Activated naive CD8-positive, alpha-beta T cell (primary cell): ENCODE data around the gene PLA1A.
A peak's percentile ranks its signal among the peaks of the same experiment; 100 is the strongest.

Source experiments
- H3K27ac Mint-ChIP-seq: one replicate; pipeline ENCODE4 v1.8.0; 2021; ENCODE audit warnings: mixed read lengths
- H3K27me3 Mint-ChIP-seq: one replicate; pipeline ENCODE4 v1.8.0; 2021; ENCODE audit warnings: mixed read lengths
- H3K36me3 Mint-ChIP-seq: one replicate; pipeline ENCODE4 v1.8.0; 2021; ENCODE audit warnings: mixed read lengths
- H3K4me1 Mint-ChIP-seq: one replicate; pipeline ENCODE4 v1.8.0; 2021; ENCODE audit warnings: low read depth, mixed read lengths
- H3K4me3 Mint-ChIP-seq: one replicate; pipeline ENCODE4 v1.8.0; 2021; ENCODE audit warnings: mild to moderate bottlenecking, mixed read lengths
- H3K9me3 Mint-ChIP-seq: one replicate; pipeline ENCODE4 v1.8.0; 2021; ENCODE audit warnings: low read depth, mixed read lengths

Gene PLA1A

DNA sequence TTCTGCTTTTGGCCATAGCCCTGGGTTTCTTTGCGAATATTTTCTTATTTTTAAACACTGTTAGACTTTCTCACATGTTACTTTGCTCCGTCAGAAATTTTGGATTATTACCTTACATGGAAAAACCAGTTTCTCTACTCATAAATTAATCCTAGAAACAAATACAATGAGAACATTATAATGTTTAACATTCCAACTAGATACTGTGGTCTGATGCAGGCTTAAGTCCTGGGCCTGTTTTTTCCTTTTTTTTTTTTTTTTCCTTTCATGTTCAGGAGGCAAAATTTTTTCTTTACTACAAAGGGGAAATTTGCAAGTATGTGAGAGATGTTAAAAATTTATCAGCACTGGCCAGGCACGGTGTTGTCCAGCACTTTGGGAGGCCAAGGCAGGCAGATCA is 33.8 kb downstream of the PLA1A start:
- H3K36me3 Mint-ChIP-seq = peaks cover 9% of the 10 kb centered on the region
- H3K9me3 Mint-ChIP-seq = no peaks in the 10 kb centered on the region
- peaks cover 14% of the 10 kb centered on the region for H3K4me1 Mint-ChIP-seq
- H3K4me3 Mint-ChIP-seq = no peak overlapping the region
- H3K27ac Mint-ChIP-seq = no peak overlapping the region
- peaks cover 6% of the 10 kb centered on the region for H3K27me3 Mint-ChIP-seq

GRCh38 chr3:119632216-119632615 is 34.5 kb downstream of the PLA1A start:
- Mint-ChIP-seq H3K4me1 (peaks cover 10% of the 10 kb centered on the region), H3K36me3 (peaks cover 9% of the 10 kb centered on the region), H3K27me3 (peaks cover 6% of the 10 kb centered on the region), H3K4me3 (no peak overlapping the region), H3K27ac (no peak overlapping the region), H3K9me3 (no peaks in the 10 kb centered on the region)

DNA sequence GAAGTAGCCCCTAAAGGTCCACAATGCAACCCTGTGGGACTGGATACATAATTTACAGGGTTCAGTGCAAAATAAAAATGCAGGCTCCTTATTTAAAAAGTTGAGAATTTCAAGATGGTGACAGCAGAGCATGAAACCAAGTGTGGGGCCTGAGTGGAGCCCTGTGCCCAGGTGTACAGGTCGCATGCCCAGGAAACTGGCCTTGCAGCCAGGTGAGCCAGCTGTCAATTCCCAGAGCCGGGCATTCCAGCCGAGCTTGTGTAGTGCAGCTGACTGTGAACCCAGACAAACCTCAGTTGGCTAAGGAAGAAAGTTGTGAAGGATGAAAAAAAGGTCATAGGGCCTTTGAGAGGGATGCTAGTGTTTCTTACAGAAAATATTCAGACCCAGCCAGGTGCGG is 35.1 kb downstream of the PLA1A start:
- no peak overlapping the region for H3K4me3 Mint-ChIP-seq
- H3K4me1 Mint-ChIP-seq = peaks cover 5% of the 10 kb centered on the region
- H3K36me3 Mint-ChIP-seq = peaks cover 9% of the 10 kb centered on the region
- H3K27me3 Mint-ChIP-seq = peaks cover 5% of the 10 kb centered on the region
- no peak overlapping the region for H3K27ac Mint-ChIP-seq
- no peaks in the 10 kb centered on the region for H3K9me3 Mint-ChIP-seq

- Mint-ChIP-seq H3K27ac (no peak overlapping the region), H3K36me3 (peaks cover 27% of the 10 kb centered on the region), H3K27me3 (peaks cover 3% of the 10 kb centered on the region), H3K4me1 (peaks cover 21% of the 10 kb centered on the region), H3K4me3 (no peak overlapping the region), H3K9me3 (no peaks in the 10 kb centered on the region)
These were observed 38.0 kb downstream of the PLA1A start for GRCh38 chr3:119635719-119636118.

GRCh38 chr3:119636249-119636648 is 38.6 kb downstream of the PLA1A start:
- Mint-ChIP-seq H3K27ac (no peak overlapping the region), H3K4me1 (peaks cover 21% of the 10 kb centered on the region), H3K4me3 (no peak overlapping the region), H3K27me3 (peaks cover 3% of the 10 kb centered on the region), H3K9me3 (peaks cover 2% of the 10 kb centered on the region), H3K36me3 (peaks cover 29% of the 10 kb centered on the region)

DNA sequence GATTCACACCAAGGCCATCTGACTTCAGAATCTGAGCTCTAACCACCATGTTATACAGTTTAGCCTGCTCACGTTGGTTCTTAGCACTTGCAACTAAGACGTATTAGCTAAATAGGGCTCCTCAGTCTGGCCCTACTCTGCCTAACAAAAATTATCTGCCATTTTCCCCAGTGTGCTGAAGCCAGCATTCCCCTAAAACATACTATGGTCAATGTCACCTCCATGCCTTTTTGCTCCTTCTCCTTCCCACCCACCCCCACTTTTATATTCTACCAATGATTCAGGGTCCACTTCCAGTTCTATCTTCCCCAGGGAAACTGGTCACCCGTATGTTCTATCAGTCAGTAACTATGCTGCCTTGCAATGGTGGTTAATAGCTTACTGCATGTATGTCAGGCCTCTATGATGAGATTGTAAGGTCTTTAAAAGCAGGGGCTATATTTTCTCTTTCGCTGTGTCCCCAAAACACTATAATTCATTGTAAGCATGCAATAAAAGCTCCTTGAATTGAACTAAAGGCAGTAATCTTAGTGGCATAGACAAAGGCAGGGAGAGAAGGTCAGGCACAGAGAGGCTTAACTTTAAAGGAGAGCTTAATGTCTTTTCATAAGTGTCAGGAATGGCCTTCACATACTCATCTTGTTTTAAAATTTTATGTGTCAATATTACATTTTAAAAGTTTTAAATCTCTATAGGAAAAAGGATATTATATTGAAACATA is 39.4 kb downstream of the PLA1A start:
- peaks cover 4% of the 10 kb centered on the region for H3K9me3 Mint-ChIP-seq
- H3K27me3 Mint-ChIP-seq = peaks cover 2% of the 10 kb centered on the region
- H3K4me3 Mint-ChIP-seq = no peak overlapping the region
- H3K27ac Mint-ChIP-seq = no peak overlapping the region
- peaks cover 21% of the 10 kb centered on the region for H3K4me1 Mint-ChIP-seq
- H3K36me3 Mint-ChIP-seq = peaks cover 31% of the 10 kb centered on the region

DNA sequence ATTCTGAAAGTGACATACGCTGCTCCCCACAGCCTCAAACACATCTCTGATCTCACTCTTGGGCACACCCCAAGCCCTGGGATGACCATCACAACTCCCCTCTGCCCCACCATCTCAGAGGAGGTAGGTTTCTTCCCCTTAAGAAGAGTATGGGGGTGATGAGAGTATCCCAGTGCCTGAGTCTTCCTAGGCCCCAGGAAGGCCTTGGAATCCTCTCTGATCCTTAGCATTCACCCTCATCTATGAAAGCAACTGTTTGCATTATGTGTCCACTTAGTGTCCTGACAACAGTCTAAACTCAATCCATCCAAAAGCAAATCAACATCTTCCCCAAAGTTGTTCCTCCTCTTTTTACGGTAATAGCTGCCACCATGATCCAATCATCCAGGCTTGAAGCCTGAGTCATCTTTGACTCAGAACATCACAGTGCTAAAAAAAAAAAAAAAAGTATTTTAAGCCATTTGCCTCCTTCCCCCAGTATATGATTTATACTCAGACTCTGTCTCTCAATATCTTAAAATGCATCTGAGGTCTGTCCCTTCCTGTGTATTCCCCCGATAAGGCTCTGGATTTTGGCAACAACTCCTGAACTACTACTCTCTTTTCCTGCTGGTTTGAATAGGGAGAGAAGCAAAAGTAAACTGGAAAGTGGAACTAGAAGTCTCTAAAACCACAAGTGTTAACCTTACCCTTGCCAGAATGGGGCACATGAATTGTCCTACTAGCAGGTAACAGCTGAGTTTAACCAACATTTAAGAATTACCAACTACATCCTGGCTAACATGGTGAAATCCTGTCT is 40.2 kb downstream of the PLA1A start:
- Mint-ChIP-seq H3K9me3 (peaks cover 4% of the 10 kb centered on the region), H3K4me1 (peaks cover 21% of the 10 kb centered on the region), H3K27me3 (no peaks in the 10 kb centered on the region), H3K27ac (peak overlapping the region; percentile 61), H3K36me3 (peaks cover 33% of the 10 kb centered on the region), H3K4me3 (peak overlapping the region; percentile 8)

GRCh38 chr3:119639494-119640350 is 42.0 kb downstream of the PLA1A start:
- H3K4me3 Mint-ChIP-seq = no peak overlapping the region
- H3K36me3 Mint-ChIP-seq = peaks cover 36% of the 10 kb centered on the region

GRCh38 chr3:119641416-119641815 is 43.7 kb downstream of the PLA1A start:
- peaks cover 34% of the 10 kb centered on the region for H3K36me3 Mint-ChIP-seq
- H3K4me3 Mint-ChIP-seq = no peak overlapping the region
- H3K27me3 Mint-ChIP-seq = no peaks in the 10 kb centered on the region
- no peak overlapping the region for H3K27ac Mint-ChIP-seq
- H3K4me1 Mint-ChIP-seq = peaks cover 23% of the 10 kb centered on the region
- H3K9me3 Mint-ChIP-seq = peaks cover 4% of the 10 kb centered on the region

More at GRCh38 chr3:119639494-119640350, 42.0 kb downstream of the PLA1A start:
- H3K4me1 Mint-ChIP-seq = peaks cover 23% of the 10 kb centered on the region
- H3K27me3 Mint-ChIP-seq = no peaks in the 10 kb centered on the region
- H3K9me3 Mint-ChIP-seq = peaks cover 4% of the 10 kb centered on the region
- H3K27ac Mint-ChIP-seq = no peak overlapping the region

- Mint-ChIP-seq H3K9me3 (peaks cover 4% of the 10 kb centered on the region), H3K27ac (no peak overlapping the region), H3K36me3 (peaks cover 42% of the 10 kb centered on the region), H3K4me3 (no peak overlapping the region), H3K27me3 (no peaks in the 10 kb centered on the region), H3K4me1 (peaks cover 21% of the 10 kb centered on the region)
These were observed 45.2 kb downstream of the PLA1A start for GRCh38 chr3:119642746-119643473.

- peaks cover 38% of the 10 kb centered on the region for H3K36me3 Mint-ChIP-seq
- H3K4me3 Mint-ChIP-seq = no peak overlapping the region
- no peak overlapping the region for H3K27ac Mint-ChIP-seq
- peaks cover 16% of the 10 kb centered on the region for H3K4me1 Mint-ChIP-seq
- no peaks in the 10 kb centered on the region for H3K27me3 Mint-ChIP-seq
- H3K9me3 Mint-ChIP-seq = peaks cover 4% of the 10 kb centered on the region
These were observed 45.8 kb downstream of the PLA1A start for GRCh38 chr3:119643528-119643927.

DNA sequence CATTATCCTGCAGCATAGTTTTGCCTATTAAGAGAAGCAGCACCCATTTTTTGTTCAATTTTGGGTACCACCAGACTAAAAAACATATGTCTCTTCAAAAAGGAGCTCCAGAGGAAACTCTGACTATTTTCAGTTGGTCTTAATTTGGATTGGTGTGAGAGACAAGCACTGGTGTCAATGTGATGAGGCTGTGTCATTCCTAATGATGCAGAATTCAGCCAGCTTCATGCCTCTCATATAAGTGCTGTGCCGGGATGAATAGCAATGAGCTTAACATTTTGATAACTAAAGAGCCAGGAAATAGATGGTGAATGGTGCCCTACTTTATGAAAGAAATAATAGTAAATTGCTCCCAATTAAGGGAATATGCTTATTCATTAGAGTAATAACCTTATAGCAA is 46.8 kb downstream of the PLA1A start:
- no peaks in the 10 kb centered on the region for H3K27me3 Mint-ChIP-seq
- peaks cover 37% of the 10 kb centered on the region for H3K36me3 Mint-ChIP-seq
- no peak overlapping the region for H3K4me3 Mint-ChIP-seq
- H3K27ac Mint-ChIP-seq = no peak overlapping the region
- peaks cover 7% of the 10 kb centered on the region for H3K4me1 Mint-ChIP-seq
- H3K9me3 Mint-ChIP-seq = peaks cover 4% of the 10 kb centered on the region

DNA sequence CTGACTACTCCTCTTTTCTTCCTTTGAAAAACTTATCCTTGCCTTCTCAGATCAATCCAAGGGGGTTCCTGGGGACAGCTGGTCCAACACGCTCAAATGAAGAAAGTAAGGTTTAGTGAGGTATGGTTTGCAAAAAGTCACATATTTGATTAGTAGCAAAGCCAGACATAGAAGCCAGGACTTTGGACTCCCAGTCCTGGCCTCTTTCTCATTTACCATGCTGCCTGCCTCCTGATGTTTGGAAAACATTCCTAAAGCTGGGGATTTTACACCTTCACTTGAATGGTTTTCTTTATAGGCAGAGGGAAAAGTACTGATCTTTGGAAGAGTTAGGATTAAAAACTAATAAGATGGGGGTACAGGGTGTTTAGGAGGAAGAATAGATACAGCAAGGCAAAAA is 48.1 kb downstream of the PLA1A start:
- H3K4me3 Mint-ChIP-seq = no peak overlapping the region
- H3K27ac Mint-ChIP-seq = no peak overlapping the region
- peaks cover 4% of the 10 kb centered on the region for H3K9me3 Mint-ChIP-seq
- H3K27me3 Mint-ChIP-seq = no peaks in the 10 kb centered on the region
- H3K4me1 Mint-ChIP-seq = peaks cover 3% of the 10 kb centered on the region
- peaks cover 30% of the 10 kb centered on the region for H3K36me3 Mint-ChIP-seq

DNA sequence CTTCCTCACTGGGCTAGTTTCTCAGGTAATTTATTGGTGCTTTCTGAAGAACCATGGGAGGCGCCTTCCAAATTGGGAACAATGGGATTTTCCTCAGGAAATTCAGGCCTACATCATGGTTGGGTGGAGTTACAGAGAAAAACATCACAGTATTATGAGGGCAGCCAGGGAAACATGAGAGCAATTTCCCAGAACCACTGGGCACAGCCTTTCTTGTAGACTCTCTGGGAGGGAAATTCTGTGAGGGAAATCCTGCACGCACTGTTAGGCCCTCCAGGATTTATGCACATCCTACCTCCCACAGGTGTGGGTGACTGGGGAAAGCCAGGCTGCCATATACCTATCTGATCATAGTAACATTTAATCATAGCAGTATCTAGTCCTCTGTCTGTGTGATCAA is 49.5 kb downstream of the PLA1A start:
- no peak overlapping the region for H3K4me3 Mint-ChIP-seq
- no peaks in the 10 kb centered on the region for H3K27me3 Mint-ChIP-seq
- no peaks in the 10 kb centered on the region for H3K9me3 Mint-ChIP-seq
- H3K27ac Mint-ChIP-seq = no peak overlapping the region
- peaks cover 3% of the 10 kb centered on the region for H3K4me1 Mint-ChIP-seq
- H3K36me3 Mint-ChIP-seq = peaks cover 30% of the 10 kb centered on the region
